RWPE2 (cell line): ENCODE data around the gene TENT4B.
"Not testable (repeated sequence)": the region's sequence is repeated elsewhere in the genome, so short reads cannot be mapped to it uniquely, and the experiment has no call there.

ENCODE experiments used
- ATAC-seq: fragments of 200-7000 bp; cut with Tn5 transposase; 3 replicates; pipeline ENCODE4 v1.9.1; 2021; ENCODE audit warnings: low read depth
- DNase-seq: peaks from one replicate; pipeline ENCODE4 v3.0.0-alpha.2; 2020; ENCODE audit warnings: low spot score
- H3K27ac ChIP-seq: fragments of 450-650 bp; 2 replicates; pipeline ENCODE4 v1.5.1; 2017; ENCODE audit warnings: mild to moderate bottlenecking; ENCODE audit not compliant: poor library complexity, severe bottlenecking
- H3K27me3 ChIP-seq: fragments of 250-450 bp; sonication (Bioruptor Pico); 2 replicates; pipeline ENCODE4 v1.5.1; 2021; ENCODE audit warnings: mild to moderate bottlenecking, moderate library complexity; ENCODE audit not compliant: insufficient read depth, poor library complexity, severe bottlenecking
- H3K36me3 ChIP-seq: fragments of 250-450 bp; sonication (Bioruptor Pico); 2 replicates; pipeline ENCODE4 v1.5.1; 2020; ENCODE audit warnings: low read depth, mild to moderate bottlenecking, moderate library complexity
- H3K4me1 ChIP-seq: fragments of 250-450 bp; sonication (Bioruptor Pico); 2 replicates; pipeline ENCODE4 v1.5.1; 2021; ENCODE audit warnings: mild to moderate bottlenecking, moderate library complexity; ENCODE audit not compliant: insufficient read depth, poor library complexity, severe bottlenecking
- H3K4me3 ChIP-seq: fragments of 250-450 bp; sonication (Bioruptor Pico); 2 replicates; pipeline ENCODE4 v1.5.1; 2021; ENCODE audit warnings: mild to moderate bottlenecking, moderate library complexity; ENCODE audit not compliant: severe bottlenecking
- H3K9me3 ChIP-seq: fragments of 250-450 bp; sonication (Bioruptor Pico); 2 replicates; pipeline ENCODE4 v1.5.1; 2021; ENCODE audit warnings: mild to moderate bottlenecking, moderate library complexity; ENCODE audit not compliant: severe bottlenecking
- CTCF ChIP-seq: fragments of 450-650 bp; IDR thresholded peaks from one replicate; pipeline ENCODE4 v1.5.1; 2017; ENCODE audit warnings: mild to moderate bottlenecking, moderate library complexity; ENCODE audit not compliant: poor library complexity, severe bottlenecking

The TENT4B gene

GRCh38 chr16:50167556-50167955 lies 14.4 kb downstream of the TENT4B start:
- peak overlapping the region; percentile 24 for H3K27ac ChIP-seq
- TF ChIP-seq CTCF: no peak
- ATAC-seq: no peak
- H3K36me3 ChIP-seq: peaks cover 3% of the 10 kb centered on the region; the same call in 1 of the 2 replicates
- no peak for DNase-seq
- peaks cover 12% of the 10 kb centered on the region for H3K4me1 ChIP-seq
- no peak overlapping the region for H3K4me3 ChIP-seq
- H3K27me3 ChIP-seq: no peaks in the 10 kb centered on the region
- no peaks in the 10 kb centered on the region for H3K9me3 ChIP-seq

GRCh38 chr16:50169555-50170096 lies 16.5 kb downstream of the TENT4B start:
- Histone ChIP-seq H3K27ac (no peak overlapping the region), H3K9me3 (no peaks in the 10 kb centered on the region), H3K27me3 (no peaks in the 10 kb centered on the region), H3K4me3 (no peak overlapping the region), H3K36me3 (no peaks in the 10 kb centered on the region), H3K4me1 (peaks cover 12% of the 10 kb centered on the region)
- no peak for DNase-seq
- TF ChIP-seq CTCF: no peak
- ATAC-seq: no peak

- ATAC-seq, DNase-seq, H3K4me3 ChIP-seq, H3K9me3 ChIP-seq, H3K27me3 ChIP-seq, H3K36me3 ChIP-seq, H3K27ac ChIP-seq: not testable (repeated sequence)
- peaks cover 10% of the 10 kb centered on the region for H3K4me1 ChIP-seq
Observed at GRCh38 chr16:50171773-50172172, 18.7 kb downstream of the TENT4B start.

GRCh38 chr16:50172195-50172922 lies 19.3 kb downstream of the TENT4B start:
- Histone ChIP-seq H3K4me1 (peaks cover 4% of the 10 kb centered on the region), H3K27ac (no peak overlapping the region), H3K4me3 (no peak overlapping the region), H3K27me3 (no peaks in the 10 kb centered on the region), H3K9me3 (no peaks in the 10 kb centered on the region), H3K36me3 (peaks cover 11% of the 10 kb centered on the region)
- no peak for ATAC-seq
- TF ChIP-seq CTCF: no peak
- no peak for DNase-seq

GRCh38 chr16:50173316-50173715 lies 20.2 kb downstream of the TENT4B start:
- H3K9me3 ChIP-seq: no peaks in the 10 kb centered on the region
- H3K27ac ChIP-seq: no peak overlapping the region
- ATAC-seq (no peak), DNase-seq (no peak)
- no peaks in the 10 kb centered on the region for H3K27me3 ChIP-seq
- H3K36me3 ChIP-seq: peaks cover 16% of the 10 kb centered on the region
- no peak overlapping the region for H3K4me3 ChIP-seq
- peaks cover 3% of the 10 kb centered on the region for H3K4me1 ChIP-seq
- TF ChIP-seq CTCF: no peak
